Lung microvascular endothelial cell (primary cell): ENCODE measurements around the gene TCHP. TPM values are rescaled to one million over a fixed set of nuclear protein-coding genes. Genes with fewer than 3 reads are reported as not detected.
A peak's percentile ranks its signal among the peaks of the same experiment; 100 is the strongest.
"Not testable (repeated sequence)": the region's sequence is repeated elsewhere in the genome, so short reads cannot be mapped to it uniquely, and the experiment has no call there.

Experiments
- DNase-seq, 2 donors: peaks; one replicate each; pipeline versions ENCODE4 v3.0.0 to v3.0.0-alpha.2; 2010; ENCODE audit warnings: low read depth in 2 of 2
- total RNA-seq: library from RNA; depleted of rRNA; stranded (reverse); fragments of >200 nt; gene quantifications from 2 replicates; pipeline ENCODE4 v1.2.1, GENCODE V29; 2014

Gene TCHP
- total RNA-seq, 1 donor from 2014 or later: 5.8 TPM

DNA sequence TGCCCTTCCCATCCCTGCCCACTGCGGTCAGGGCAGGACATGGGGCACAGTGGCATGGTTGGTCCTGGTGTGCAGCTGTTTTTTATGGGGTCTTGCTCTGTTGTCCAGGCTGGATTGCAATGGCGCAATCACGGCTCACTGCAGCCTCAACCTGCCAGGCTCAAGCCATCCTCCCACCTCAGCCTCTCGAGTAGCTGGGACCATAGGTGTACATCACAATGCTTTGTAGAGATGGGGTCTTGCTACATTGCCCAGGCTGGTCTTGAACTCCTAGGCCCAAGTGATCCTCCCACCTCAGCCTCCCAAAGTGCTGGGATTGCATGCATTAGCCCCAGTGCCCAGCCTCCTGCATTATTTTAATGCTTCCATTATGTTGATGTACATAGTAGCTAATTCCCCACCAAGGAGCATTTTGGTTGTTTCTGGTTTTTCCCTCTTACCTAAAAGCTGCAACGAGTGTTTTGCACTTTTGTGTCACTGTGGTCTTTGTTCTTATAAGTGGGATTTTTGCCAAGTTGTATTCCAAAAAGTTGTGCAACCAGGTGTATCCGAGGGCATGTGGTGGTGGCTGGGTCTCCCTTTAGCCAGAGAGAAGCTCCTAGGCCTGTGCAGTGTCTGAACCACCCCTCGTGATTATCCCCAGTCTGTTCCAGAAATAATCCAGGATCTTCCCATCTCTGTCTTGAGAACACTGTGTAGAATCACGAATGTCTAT is 10.3 kb downstream of the TCHP start:
- DNase-seq: no peak

GRCh38 chr12:109910969-109911348 is 10.9 kb downstream of the TCHP start:
- peak in 1 of 2 donors; percentile 61 for DNase-seq

DNA sequence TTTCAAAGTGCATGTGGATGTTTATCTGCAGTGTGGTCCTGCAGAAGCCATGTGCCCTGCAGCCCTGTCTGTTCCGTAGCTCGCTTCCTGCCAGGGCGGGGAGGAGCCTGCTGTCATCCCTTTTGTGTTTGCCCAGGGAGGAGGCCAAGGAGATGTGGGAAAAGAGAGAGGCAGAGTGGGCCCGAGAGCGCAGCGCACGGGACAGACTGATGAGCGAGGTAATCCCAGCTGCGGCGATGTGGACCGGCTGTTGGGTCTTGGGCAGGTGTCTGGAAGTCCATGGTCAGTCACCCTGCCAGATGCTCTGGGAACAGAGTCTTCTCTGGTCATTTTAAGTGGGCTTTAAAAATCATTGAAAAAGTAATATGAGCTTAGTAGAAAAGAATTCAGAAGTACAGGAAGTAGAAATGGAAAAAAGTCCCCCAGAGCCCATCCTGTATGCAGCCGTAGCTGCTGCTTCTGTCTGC is 12.8 kb downstream of the TCHP start:
- peak; percentile 37 to 63 for DNase-seq

- DNase-seq: no peak
Observed at GRCh38 chr12:109914461-109914860, 14.4 kb downstream of the TCHP start.

- DNase-seq: no peak
Observed at GRCh38 chr12:109915171-109916040, 15.3 kb downstream of the TCHP start.

- no peak for DNase-seq
Observed at GRCh38 chr12:109916045-109916444, 16.0 kb downstream of the TCHP start.

- no peak for DNase-seq
Observed at GRCh38 chr12:109919456-109919855, 19.4 kb downstream of the TCHP start.

- no peak for DNase-seq
Observed at GRCh38 chr12:109920261-109920780, 20.2 kb downstream of the TCHP start.

GRCh38 chr12:109921982-109922381 is 21.9 kb downstream of the TCHP start:
- no peak for DNase-seq

GRCh38 chr12:109923038-109923437 is 23.0 kb downstream of the TCHP start:
- DNase-seq: no peak

DNA sequence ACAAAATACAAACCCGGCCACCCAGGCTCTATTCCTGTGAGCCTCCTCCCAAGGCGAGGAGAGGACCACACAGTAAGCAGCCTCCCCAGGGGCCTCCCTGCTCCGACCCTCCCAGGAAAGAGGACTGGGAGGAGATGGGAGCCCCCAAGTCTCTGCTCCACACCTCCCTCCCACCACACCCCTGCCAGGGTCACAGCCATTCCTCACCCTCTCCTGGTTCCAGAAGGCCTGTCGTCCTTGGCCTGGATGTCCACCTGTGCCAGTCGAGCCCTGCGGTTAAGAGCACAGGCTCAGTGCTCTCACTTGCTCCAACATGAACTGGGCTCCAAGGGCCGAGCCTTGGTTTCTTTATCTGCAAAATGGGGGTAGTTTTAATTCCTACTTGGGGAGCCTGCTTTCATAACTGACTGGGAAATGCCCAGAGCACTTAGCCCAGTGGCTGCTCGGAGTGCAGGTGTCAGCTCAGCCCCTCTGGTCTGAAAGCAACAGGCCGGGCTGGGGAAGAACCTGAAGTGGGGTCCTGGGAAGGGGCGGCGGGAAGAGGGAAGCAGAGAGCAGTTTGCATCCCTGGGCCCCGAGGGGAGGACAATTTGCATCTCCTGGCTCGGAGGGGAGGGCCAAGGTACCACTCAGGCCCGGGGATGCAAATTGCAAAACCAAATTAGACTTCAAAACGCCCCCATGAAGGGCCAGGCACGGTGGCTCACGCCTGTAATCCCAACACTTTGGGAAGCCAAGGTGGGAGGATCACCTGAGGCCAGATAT is 23.6 kb downstream of the TCHP start:
- no peak for DNase-seq

DNA sequence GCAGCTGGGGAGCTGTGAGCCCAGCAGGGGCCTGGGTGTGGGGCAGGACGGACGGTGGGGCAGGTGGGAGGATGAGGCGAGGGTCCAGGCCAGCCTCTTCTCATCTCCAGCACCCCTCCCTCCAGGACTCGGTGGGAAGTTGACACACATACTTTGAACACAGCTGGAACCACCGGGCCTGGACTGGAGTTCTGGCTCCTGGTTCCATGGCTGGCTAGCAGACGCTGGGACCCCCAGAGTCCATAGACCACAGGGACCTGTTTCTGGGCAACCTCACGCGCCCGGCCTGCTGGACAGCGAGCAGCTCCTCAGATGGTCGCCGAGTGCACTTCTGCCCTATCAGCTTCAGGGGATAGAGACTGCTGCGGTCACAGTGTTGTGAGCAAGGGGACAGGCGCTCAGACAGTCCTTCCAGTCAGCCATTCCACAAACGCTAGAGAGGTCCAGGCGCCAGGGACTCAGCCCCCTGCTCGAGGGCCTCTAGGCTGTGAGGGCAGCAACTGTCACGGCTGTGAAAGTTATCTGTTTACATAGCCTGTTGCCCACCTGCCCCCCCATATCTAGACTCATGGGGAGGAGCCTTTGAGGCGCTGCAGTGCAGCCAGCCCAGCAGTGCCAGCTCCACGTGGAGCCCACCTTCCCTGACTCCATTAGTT is 25.2 kb downstream of the TCHP start:
- no peak for DNase-seq

GRCh38 chr12:109926016-109926415 is 25.9 kb downstream of the TCHP start:
- DNase-seq: no peak

- DNase-seq: no peak
Observed at GRCh38 chr12:109926488-109927210, 26.6 kb downstream of the TCHP start.

GRCh38 chr12:109927622-109928021 is 27.5 kb downstream of the TCHP start:
- peak; percentile 68 to 71 for DNase-seq

DNA sequence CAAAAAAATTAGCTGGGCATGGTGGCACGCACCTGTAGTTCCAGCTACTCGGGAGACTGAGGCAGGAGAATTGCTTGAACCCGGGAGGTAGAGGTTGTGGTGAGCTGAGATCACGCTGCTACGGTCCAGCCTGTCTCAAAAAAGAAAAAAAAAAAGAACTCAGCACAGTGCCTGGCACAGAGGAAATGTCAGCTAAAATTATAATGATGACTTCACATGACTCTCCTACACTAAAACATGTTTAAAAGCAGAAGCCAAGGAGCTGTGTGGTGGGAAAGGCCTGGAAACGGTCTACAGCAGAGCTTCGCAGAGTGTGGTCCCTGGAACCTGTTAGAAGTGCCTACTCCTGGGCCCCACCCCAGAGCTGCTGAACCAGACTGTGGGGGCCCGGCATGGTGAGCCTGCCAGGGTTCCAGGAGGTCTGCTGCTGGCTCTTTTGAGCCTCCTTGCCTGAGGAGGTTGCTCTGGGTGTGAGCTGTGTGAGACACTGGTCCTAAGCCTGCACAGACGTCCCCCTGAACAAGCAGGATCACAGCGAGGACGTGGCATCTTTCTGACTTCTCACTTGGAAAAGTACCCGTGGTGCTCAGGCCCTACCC is 28.1 kb downstream of the TCHP start:
- DNase-seq: no peak

- DNase-seq: not testable (repeated sequence)
Observed at GRCh38 chr12:109929326-109929725, 29.3 kb downstream of the TCHP start.

GRCh38 chr12:109930028-109930800 is 30.1 kb downstream of the TCHP start:
- no peak for DNase-seq

DNA sequence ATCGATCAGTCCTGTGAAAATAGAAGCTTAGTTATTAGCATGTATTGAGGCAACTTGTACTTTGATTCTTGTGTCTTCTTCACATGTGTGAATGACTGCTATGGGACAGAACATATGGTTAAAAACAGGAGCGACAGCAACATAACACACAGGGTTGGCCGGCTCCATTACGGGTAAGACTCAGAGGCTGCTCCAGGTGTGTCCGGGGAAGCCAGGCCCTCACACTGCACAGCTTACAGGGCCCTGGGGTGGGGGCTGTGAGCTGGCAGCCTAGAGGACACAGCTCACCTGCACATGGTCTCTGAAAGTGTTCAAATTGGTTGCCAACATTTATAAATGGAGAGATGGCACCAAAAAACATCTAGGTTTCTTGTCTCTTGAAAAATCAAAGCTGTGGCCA is 31.1 kb downstream of the TCHP start:
- no peak for DNase-seq
